NB4 (cell line): Measurements from ENCODE around the gene PMPCA.

Experiments
- DNase-seq: peaks from one replicate; pipeline ENCODE4 v3.0.0; 2010; ENCODE audit warnings: low read depth
- H3K4me3 ChIP-seq: one replicate; pipeline ENCODE4 v1.5.1; 2011; ENCODE audit warnings: mild to moderate bottlenecking, low read depth, low read length, moderate library complexity
- MYC ChIP-seq: IDR thresholded peaks from 2 replicates; pipeline ENCODE4 v1.6.1; 2011; ENCODE audit warnings: low read depth, low read length
- POLR2A ChIP-seq: IDR thresholded peaks from 2 replicates; pipeline ENCODE4 v1.6.1; 2011; ENCODE audit warnings: mild to moderate bottlenecking; ENCODE audit not compliant: insufficient read length; ENCODE audit errors: extremely low read depth
- TF ChIP-seq, protein P1 (sequence below): IDR thresholded peaks from 2 replicates; pipeline ENCODE4 v1.6.1; 2011; ENCODE audit warnings: low read depth, low read length
- TF ChIP-seq, protein P2 (sequence below): IDR thresholded peaks from one replicate; pipeline ENCODE4 v1.5.1; 2012; ENCODE audit warnings: low read depth, low read length

The PMPCA gene

DNA sequence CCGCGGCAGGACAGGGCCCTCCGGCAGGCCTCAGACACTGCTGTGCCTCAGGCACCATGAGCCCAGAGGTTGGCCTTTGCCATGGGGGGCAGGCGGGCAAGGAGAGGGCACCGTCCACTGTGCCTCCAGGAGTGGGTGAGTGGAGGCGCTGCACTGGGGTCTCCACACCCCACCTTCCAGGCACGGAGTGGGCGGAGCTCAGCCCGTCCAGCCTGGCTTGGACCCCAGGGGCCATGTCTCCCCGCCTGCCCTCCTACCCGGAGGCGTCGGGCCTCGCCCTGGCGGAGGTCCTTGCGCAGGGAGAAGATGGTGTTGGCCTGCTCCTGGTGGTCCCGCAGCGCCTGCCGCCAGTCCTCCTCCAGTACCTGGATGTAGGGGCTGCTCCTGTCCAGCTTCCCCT lies 40.4 kb upstream of the PMPCA start:
- no peak for DNase-seq
- TF ChIP-seq, protein P1, sequence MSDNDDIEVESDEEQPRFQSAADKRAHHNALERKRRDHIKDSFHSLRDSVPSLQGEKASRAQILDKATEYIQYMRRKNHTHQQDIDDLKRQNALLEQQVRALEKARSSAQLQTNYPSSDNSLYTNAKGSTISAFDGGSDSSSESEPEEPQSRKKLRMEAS, result no peak
- TF ChIP-seq POLR2A (no peak), MYC (no peak)
- TF ChIP-seq, protein P2, sequence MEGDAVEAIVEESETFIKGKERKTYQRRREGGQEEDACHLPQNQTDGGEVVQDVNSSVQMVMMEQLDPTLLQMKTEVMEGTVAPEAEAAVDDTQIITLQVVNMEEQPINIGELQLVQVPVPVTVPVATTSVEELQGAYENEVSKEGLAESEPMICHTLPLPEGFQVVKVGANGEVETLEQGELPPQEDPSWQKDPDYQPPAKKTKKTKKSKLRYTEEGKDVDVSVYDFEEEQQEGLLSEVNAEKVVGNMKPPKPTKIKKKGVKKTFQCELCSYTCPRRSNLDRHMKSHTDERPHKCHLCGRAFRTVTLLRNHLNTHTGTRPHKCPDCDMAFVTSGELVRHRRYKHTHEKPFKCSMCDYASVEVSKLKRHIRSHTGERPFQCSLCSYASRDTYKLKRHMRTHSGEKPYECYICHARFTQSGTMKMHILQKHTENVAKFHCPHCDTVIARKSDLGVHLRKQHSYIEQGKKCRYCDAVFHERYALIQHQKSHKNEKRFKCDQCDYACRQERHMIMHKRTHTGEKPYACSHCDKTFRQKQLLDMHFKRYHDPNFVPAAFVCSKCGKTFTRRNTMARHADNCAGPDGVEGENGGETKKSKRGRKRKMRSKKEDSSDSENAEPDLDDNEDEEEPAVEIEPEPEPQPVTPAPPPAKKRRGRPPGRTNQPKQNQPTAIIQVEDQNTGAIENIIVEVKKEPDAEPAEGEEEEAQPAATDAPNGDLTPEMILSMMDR, result no peak
- no peak overlapping the region for H3K4me3 ChIP-seq

DNA sequence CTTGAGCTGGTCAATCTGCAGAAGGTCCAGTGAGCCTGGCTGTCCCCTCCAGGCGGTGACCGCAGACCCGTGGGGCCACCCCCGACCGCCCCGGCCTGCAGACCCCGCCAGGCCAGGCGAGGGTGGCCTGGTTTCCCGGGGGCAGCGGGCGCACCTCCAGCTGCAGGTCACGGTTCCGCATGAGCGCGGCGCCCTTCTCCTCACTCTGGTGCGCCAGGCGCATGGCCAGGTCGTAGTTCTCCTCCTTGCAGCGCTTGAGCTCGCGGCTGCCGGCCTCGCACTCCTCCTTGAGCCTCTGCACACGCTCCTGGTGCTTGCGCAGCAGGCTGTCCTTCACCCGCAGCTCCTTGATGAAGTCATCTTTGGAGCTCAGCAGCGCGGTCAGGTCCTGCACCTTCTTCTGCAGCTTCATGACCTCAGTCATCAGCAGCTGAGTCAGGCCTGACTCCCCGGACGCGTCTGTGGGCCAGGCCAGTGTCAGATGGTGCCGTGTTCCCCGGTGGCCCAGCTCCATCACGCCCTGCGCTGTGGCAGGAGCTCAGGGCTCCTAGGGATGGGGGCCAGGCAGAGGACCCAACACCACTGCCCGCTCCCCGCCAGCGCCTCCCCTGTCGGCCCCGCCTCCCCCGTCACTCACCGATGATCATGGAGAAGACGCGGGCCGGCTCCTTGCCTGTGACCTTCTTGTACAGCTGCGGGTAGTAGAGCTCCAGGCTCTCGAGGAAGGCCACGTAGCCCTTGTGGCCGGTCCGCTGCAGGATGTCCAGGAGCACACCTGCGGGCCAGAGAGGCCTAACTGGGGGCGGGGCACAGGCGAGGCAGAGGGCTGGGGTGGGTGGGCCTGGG lies 39.5 kb upstream of the PMPCA start:
- no peak overlapping the region for H3K4me3 ChIP-seq
- TF ChIP-seq POLR2A, result no peak
- TF ChIP-seq, protein P2, result no peak
- no peak for TF ChIP-seq MYC
- TF ChIP-seq, protein P1, result no peak
- DNase-seq, result no peak

DNA sequence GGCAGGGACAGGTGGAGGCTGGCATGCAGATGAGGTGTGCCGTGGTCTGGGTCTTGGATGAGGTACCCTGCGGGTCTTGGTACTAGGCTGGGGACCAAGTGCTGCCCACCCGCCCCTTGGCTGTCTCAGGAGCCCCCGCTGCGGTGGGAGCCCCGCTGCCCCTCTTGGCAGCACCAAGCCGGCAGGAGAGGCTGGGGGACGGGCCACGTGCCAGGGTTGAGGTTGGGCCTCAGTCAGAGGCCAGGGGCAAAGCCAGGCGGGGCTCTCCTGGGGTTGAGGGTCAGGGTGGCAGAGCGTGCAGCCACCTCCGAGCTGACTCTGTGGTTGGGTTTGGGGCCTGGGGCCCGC lies 39.0 kb upstream of the PMPCA start:
- DNase-seq, result no peak
- H3K4me3 ChIP-seq, result no peak overlapping the region

DNA sequence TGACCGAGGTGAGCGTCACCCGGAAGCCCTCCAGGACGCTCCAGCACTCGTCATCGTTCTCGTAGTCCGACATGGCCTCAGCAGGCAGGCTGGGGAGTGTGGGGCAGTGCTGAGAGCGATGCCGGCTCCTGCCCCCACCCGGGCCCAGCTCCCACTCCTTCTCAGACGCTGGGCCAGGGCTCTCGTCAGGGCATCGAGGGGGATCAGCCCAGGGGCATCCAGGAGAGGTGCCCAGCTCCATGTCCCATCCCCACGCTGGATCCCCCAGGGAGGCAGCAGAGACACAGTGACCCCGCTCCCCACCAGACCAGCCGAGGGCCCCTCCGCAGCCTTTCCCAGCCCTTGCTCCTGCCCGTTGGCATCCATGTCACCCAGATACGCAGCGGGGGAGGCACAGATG lies 38.5 kb upstream of the PMPCA start:
- no peak for DNase-seq
- TF ChIP-seq, protein P2, result no peak
- TF ChIP-seq, protein P1, result no peak
- TF ChIP-seq MYC (no peak), POLR2A (no peak)
- peak overlapping the region; percentile 92 for H3K4me3 ChIP-seq

More for the DNA sequence above, 39.0 kb upstream of the PMPCA start:
- TF ChIP-seq, protein P2, result no peak
- TF ChIP-seq, protein P1, result no peak
- TF ChIP-seq MYC (no peak), POLR2A (no peak)

DNA sequence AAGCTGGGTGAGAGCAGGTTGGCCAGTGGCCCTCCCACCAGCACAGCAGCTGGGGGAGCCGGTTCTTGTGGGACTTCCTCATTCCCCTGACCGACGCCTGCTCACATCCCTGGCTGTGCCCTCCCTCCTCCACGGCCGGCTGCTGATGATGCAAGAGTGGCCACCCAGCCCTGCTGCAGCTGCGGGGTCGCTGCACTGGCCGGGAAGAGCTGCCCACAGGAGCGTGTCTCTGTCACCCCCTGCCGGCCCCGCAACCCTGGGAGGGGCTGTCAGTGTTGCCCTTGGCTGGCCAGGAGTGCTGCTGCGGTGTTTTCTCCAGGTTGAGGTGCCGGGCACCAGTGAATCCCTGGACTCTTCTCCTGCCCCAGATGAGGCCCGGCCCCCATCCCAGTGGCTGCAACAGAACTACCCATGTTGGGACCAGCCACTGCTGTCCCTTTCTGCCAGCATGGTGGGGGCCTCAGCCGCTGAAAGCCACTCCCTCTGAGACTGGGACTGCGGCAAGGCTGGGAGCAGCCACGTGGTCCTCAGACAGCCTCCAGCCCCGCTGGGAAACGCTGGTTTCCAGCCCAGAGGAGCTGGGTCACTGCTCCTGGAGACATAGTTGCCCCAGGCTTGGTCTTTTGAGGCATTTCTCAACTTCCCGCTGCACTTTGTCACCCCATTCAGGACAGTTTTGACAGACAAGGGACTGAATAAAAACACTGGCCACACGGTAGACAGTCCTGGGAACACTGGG lies 37.7 kb upstream of the PMPCA start:
- TF ChIP-seq, protein P1, result peak; percentile 93
- TF ChIP-seq, protein P2, result peak; percentile 36
- TF ChIP-seq POLR2A (no peak), MYC (peak; percentile 73)
- peak; percentile 96 for DNase-seq
- H3K4me3 ChIP-seq, result peak overlapping the region; percentile 92
